Smooth muscle cell (in vitro differentiated cells): ENCODE measurements around the gene GDF15. TPM values are rescaled to one million over a fixed set of nuclear protein-coding genes. Genes with fewer than 3 reads are reported as not detected.
A peak's percentile ranks its signal among the peaks of the same experiment; 100 is the strongest.
"Not testable (repeated sequence)": the region's sequence is repeated elsewhere in the genome, so short reads cannot be mapped to it uniquely, and the experiment has no call there.

ENCODE experiments used
- DNase-seq: peaks from one replicate; lab custom pipeline; 2025; ENCODE audit not compliant: unreplicated experiment; lab: John Stamatoyannopoulos, UW
- H2AFZ ChIP-seq: fragments of 200-600 bp; sonication (generic); 2 replicates; pipeline ENCODE4 v1.6.0; 2016; ENCODE audit warnings: antibody characterized with exemption, low read depth, mild to moderate bottlenecking
- H3F3A ChIP-seq: fragments of 200-600 bp; sonication (generic); 2 replicates; pipeline ENCODE4 v1.6.0; 2017; ENCODE audit warnings: antibody characterized with exemption, low read depth
- H3K27ac ChIP-seq: fragments of 200-600 bp; sonication (generic); 2 replicates; pipeline ENCODE4 v1.5.1; 2016; ENCODE audit warnings: low read depth, mild to moderate bottlenecking
- H3K27me3 ChIP-seq: fragments of 200-600 bp; sonication (generic); 2 replicates; pipeline ENCODE4 v1.6.1; 2016; ENCODE audit warnings: low read depth, mild to moderate bottlenecking
- H3K36me3 ChIP-seq: fragments of 200-600 bp; sonication (generic); 2 replicates; pipeline ENCODE4 v1.5.1; 2016; ENCODE audit warnings: low read depth
- H3K4me1 ChIP-seq: fragments of 200-600 bp; sonication (generic); 2 replicates; pipeline ENCODE4 v1.5.1; 2016; ENCODE audit warnings: low read depth
- H3K4me2 ChIP-seq: fragments of 200-600 bp; sonication (generic); 2 replicates; pipeline ENCODE4 v1.6.0; 2016; ENCODE audit warnings: mild to moderate bottlenecking
- H3K4me3 ChIP-seq: fragments of 200-600 bp; sonication (generic); 2 replicates; pipeline ENCODE4 v1.5.1; 2016; ENCODE audit warnings: mild to moderate bottlenecking
- H3K79me2 ChIP-seq: fragments of 200-600 bp; sonication (generic); 2 replicates; pipeline ENCODE4 v1.6.0; 2016; ENCODE audit warnings: low read depth, mild to moderate bottlenecking
- H3K9ac ChIP-seq: fragments of 200-600 bp; sonication (generic); 2 replicates; pipeline ENCODE4 v1.6.0; 2016; ENCODE audit warnings: low read depth
- H3K9me3 ChIP-seq: fragments of 200-600 bp; sonication (generic); replicated peaks from 2 replicates; pipeline ENCODE4 v1.5.1; 2016; ENCODE audit warnings: low read depth
- H4K20me1 ChIP-seq: fragments of 200-600 bp; sonication (generic); 2 replicates; pipeline ENCODE4 v1.6.0; 2016; ENCODE audit warnings: low read depth
- CTCF ChIP-seq: fragments of 200-600 bp; sonication (generic); IDR thresholded peaks from 2 replicates; pipeline ENCODE4 v1.5.1; 2017; ENCODE audit warnings: borderline replicate concordance, mild to moderate bottlenecking, antibody characterized with exemption; ENCODE audit not compliant: insufficient read depth, poor library complexity, severe bottlenecking
- WGBS: methylation state at CpG from one replicate; pipeline ENCODE4 v1.1.7; 2016; ENCODE audit warnings: low lambda C conversion rate; 5-methylcytosine and 5-hydroxymethylcytosine counted together
- polyA plus RNA-seq: library from polyadenylated mRNA; unstranded; fragments of >200 nt; fragmentation: Nextera tagmentation; extraction: Ambion mirVana; gene quantifications from 2 replicates; pipeline ENCODE4 v1.2.1, GENCODE V29; 2016
- total RNA-seq: library from RNA; depleted of rRNA; stranded (reverse); fragments of >200 nt; gene quantifications from 2 replicates; pipeline ENCODE4 v1.2.3, GENCODE V29; 2014

Gene GDF15
- total and polyA plus RNA-seq, 2 experiments from 2014 or later = 30.9 to 42.8 TPM

DNA sequence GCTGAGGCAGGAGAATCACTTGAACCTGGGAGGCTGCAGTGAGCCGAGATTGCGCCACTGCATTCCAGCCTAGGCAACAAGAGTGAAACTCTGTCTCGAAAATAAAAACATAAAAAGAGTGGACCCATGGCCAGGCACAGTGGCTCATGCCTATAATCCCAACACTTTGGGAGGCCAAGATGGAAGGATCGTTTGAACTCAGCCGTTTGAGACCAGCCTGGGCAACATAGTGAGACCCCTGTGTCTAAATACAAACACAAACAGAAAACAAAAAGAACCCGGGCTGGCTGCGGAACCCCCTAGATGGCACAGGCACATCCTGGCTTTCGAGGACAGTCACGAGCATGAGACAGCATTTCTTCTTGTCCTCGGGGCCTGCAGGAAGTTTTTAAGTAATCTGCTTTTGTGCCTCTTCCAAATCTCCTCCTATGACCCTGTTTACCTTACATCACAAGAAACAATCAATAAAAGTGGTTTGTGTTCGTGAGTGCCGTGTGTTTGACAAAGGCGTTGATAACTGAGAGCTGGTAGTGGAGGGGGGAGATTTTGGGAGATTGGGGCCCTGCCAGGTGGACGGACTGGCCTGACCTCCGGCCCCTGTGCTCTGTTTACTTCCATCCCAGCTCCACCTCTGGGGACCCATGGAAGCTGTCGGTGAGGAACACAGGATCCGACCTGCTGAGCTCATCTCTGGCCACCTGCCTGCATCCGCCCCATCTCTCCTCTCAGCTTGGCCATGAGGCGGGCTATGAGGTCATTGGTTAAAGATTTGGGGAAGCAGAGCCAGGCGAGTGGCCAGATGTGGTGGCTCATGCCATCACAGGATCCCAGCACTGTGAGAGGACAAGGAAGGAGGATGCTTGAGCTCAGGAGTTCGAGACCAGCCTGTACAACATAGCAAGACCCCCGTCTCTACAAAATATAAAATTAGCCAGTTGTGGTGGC is 5.9 kb upstream of the GDF15 start:
- Histone ChIP-seq H3K9me3 (no peaks in the 10 kb centered on the region), H3K36me3 (no peaks in the 10 kb centered on the region), H3K79me2 (no peaks in the 10 kb centered on the region), H3K27me3 (no peaks in the 10 kb centered on the region), H3K4me2 (no peak overlapping the region), H3F3A (peaks cover 8% of the 10 kb centered on the region), H3K9ac (no peak overlapping the region), H3K4me1 (peaks cover 3% of the 10 kb centered on the region), H2AFZ (no peak overlapping the region), H3K4me3 (no peak overlapping the region), H4K20me1 (no peaks in the 10 kb centered on the region), H3K27ac (no peak overlapping the region)
- 81% methylated on average over 22 of the region's 22 CpGs for WGBS
- DNase-seq = no peak
- TF ChIP-seq CTCF = no peak

DNA sequence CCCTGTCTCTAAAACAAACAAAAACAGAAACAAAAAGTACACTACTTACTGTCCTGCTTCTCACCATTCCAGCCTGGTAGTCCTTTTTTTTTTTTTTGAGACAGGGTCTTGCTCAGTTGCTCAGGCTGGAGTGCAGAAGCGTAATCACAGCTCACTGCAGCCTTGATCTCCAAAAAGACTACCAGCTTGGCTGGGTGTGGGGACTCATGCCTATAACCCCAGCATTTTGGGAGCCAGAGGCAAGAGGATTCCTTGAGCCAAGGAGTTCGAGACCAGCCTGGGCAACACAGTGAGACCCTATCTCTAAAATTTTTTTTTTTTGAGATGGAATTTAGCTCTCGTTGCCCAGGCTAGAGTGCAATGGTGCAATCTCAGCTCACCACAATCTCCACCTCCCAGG is 5.1 kb upstream of the GDF15 start:
- no peak overlapping the region for H2AFZ ChIP-seq
- no peak overlapping the region for H3K27ac ChIP-seq
- H3K36me3 ChIP-seq = no peaks in the 10 kb centered on the region
- no peaks in the 10 kb centered on the region for H4K20me1 ChIP-seq
- no peaks in the 10 kb centered on the region for H3K9me3 ChIP-seq
- H3K9ac ChIP-seq = no peak overlapping the region
- 80% methylated on average over 3 of the region's 3 CpGs for WGBS
- H3K4me3 ChIP-seq = no peak overlapping the region
- peaks cover 7% of the 10 kb centered on the region for H3K4me1 ChIP-seq
- no peak for DNase-seq
- TF ChIP-seq CTCF = no peak
- no peaks in the 10 kb centered on the region for H3K27me3 ChIP-seq
- H3F3A ChIP-seq = peaks cover 10% of the 10 kb centered on the region
- no peaks in the 10 kb centered on the region for H3K79me2 ChIP-seq
- H3K4me2 ChIP-seq = no peak overlapping the region

- H3K9me3 ChIP-seq, H3K9ac ChIP-seq, H3F3A ChIP-seq, H3K27ac ChIP-seq, H3K4me3 ChIP-seq, H2AFZ ChIP-seq, H4K20me1 ChIP-seq, H3K36me3 ChIP-seq, H3K27me3 ChIP-seq, DNase-seq, H3K4me1 ChIP-seq, H3K4me2 ChIP-seq, H3K79me2 ChIP-seq: not testable (repeated sequence)
- 89% methylated on average over 11 of the region's 11 CpGs for WGBS
Measured at GRCh38 chr19:18383622-18384021, 2.3 kb upstream of the GDF15 start.

GRCh38 chr19:18384775-18385174 is 1.2 kb upstream of the GDF15 start:
- Histone ChIP-seq H3K4me1 (peaks cover 7% of the 10 kb centered on the region), H3K27me3 (no peaks in the 10 kb centered on the region), H3K36me3 (no peaks in the 10 kb centered on the region), H3K4me2 (no peak overlapping the region), H2AFZ (no peak overlapping the region), H3K9ac (no peak overlapping the region), H3F3A (peaks cover 9% of the 10 kb centered on the region), H3K9me3 (no peaks in the 10 kb centered on the region), H4K20me1 (no peaks in the 10 kb centered on the region), H3K4me3 (no peak overlapping the region), H3K27ac (peak overlapping the region; percentile 15), H3K79me2 (peaks cover 2% of the 10 kb centered on the region)
- no peak for DNase-seq
- no peak for TF ChIP-seq CTCF
- WGBS = 88% methylated on average over 7 of the region's 7 CpGs
